DMS79 (cell line): ENCODE results near the gene TFR2.
A peak's percentile ranks its signal among the peaks of the same experiment; 100 is the strongest.

Experiments
- DNase-seq: peaks from one replicate; lab custom pipeline; 2025; lab: John Stamatoyannopoulos, UW

The TFR2 gene

GRCh38 chr7:100654908-100655831 is 13.8 kb upstream of the TFR2 start:
- DNase-seq: no peak

- no peak for DNase-seq
Measured at GRCh38 chr7:100649826-100650565, 8.6 kb upstream of the TFR2 start.

- DNase-seq: no peak
Measured at GRCh38 chr7:100642534-100642907, 1.2 kb upstream of the TFR2 start.

GRCh38 chr7:100641860-100642533 is 645 bp upstream of the TFR2 start:
- DNase-seq: no peak

- no peak for DNase-seq
Measured at GRCh38 chr7:100640517-100641440, 573 bp downstream of the TFR2 start.

- no peak for DNase-seq
Measured at GRCh38 chr7:100639995-100640516, 1.3 kb downstream of the TFR2 start.

- peak; percentile 42 for DNase-seq
Measured at GRCh38 chr7:100632951-100633717, 8.2 kb downstream of the TFR2 start.

- no peak for DNase-seq
Measured at GRCh38 chr7:100630066-100630465, 11.3 kb downstream of the TFR2 start.

GRCh38 chr7:100629117-100629716 is 12.1 kb downstream of the TFR2 start:
- no peak for DNase-seq

GRCh38 chr7:100627238-100627549 is 14.2 kb downstream of the TFR2 start:
- no peak for DNase-seq

GRCh38 chr7:100626530-100627237 is 14.7 kb downstream of the TFR2 start:
- no peak for DNase-seq

- no peak for DNase-seq
Measured at GRCh38 chr7:100626055-100626454, 15.3 kb downstream of the TFR2 start.

- DNase-seq: no peak
Measured at GRCh38 chr7:100623951-100624824, 17.2 kb downstream of the TFR2 start.

- DNase-seq: no peak
Measured at GRCh38 chr7:100621554-100621953, 19.8 kb downstream of the TFR2 start.

- no peak for DNase-seq
Measured at GRCh38 chr7:100620804-100621203, 20.5 kb downstream of the TFR2 start.

- no peak for DNase-seq
Measured at GRCh38 chr7:100620239-100620638, 21.1 kb downstream of the TFR2 start.

GRCh38 chr7:100614308-100614861 is 27.0 kb downstream of the TFR2 start:
- no peak for DNase-seq
